HFFc6 (cell line): ENCODE measurements around the gene DNAH2. TPM values are rescaled to one million over a fixed set of nuclear protein-coding genes. Genes with fewer than 3 reads are reported as not detected.

Source experiments
- DNase-seq: peaks from one replicate; pipeline ENCODE4 v3.0.0-alpha.2; 2018
- H3K27ac Mint-ChIP-seq: 2 replicates; pipeline ENCODE4 v1.8.0; 2020; ENCODE audit warnings: mild to moderate bottlenecking, mixed read lengths
- H3K27me3 Mint-ChIP-seq: 2 replicates; pipeline ENCODE4 v1.8.0; 2021; ENCODE audit warnings: mild to moderate bottlenecking, moderate library complexity, mixed read lengths; ENCODE audit not compliant: insufficient read depth
- H3K36me3 Mint-ChIP-seq: 2 replicates; pipeline ENCODE4 v1.8.0; 2021; ENCODE audit warnings: low read depth, mixed read lengths
- H3K4me1 Mint-ChIP-seq: 2 replicates; pipeline ENCODE4 v1.8.0; 2020; ENCODE audit warnings: low read depth, mixed read lengths
- H3K4me3 Mint-ChIP-seq: 2 replicates; pipeline ENCODE4 v1.8.0; 2020; ENCODE audit warnings: mild to moderate bottlenecking, moderate library complexity, mixed read lengths
- H3K9me3 Mint-ChIP-seq: 2 replicates; pipeline ENCODE4 v1.8.0; 2020; ENCODE audit warnings: mild to moderate bottlenecking, mixed read lengths
- total RNA-seq, 6 experiments: library from RNA; stranded (reverse); fragmentation: NEBNext Ultra II Directional; extraction: Animal tissue kit (Norgen Biotek cat#: 25700); gene quantifications; 2 replicates in 1 of 6; 3 replicates in 5 of 6; pipeline ENCODE4 v1.2.3, GENCODE V29; 2021
- TF ChIP-seq, protein P1 (sequence below): fragments of 200-600 bp; sonication (generic); IDR thresholded peaks from 2 replicates; pipeline ENCODE4 v1.5.0; 2021; ENCODE audit warnings: antibody characterized with exemption, mild to moderate bottlenecking

Gene DNAH2
- total RNA-seq, 6 experiments from 2014 or later: not detected

DNA sequence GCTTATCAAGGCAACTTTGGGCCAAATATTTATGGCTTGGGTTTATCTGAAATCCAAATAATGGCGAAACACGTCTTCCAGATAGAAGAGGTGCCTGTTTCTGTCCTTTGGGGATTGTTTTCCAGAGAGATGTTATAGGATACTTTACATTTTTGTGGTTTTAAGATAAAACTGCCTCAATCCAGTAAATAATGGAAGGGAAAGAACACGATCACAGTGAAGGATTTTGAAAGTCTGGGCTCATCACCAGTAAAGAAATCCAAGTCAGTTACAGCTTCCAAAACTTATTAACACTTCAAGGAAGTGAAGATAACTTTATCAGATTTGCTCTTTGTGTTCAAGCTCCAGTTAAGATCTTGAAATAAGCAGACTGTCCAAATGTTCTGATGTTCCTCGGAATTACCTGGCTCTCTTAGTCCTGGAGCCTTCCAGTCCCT lies 30.1 kb downstream of the DNAH2 start:
- DNase-seq: peak; percentile 27
- Mint-ChIP-seq H3K27ac (peak overlapping the region; percentile 85), H3K27me3 (no peaks in the 10 kb centered on the region; the same call in none of the 2 replicates), H3K4me1 (peaks cover 72% of the 10 kb centered on the region), H3K9me3 (peaks cover 10% of the 10 kb centered on the region), H3K36me3 (peaks cover 6% of the 10 kb centered on the region), H3K4me3 (peak overlapping the region; percentile 73)
- TF ChIP-seq, protein P1, sequence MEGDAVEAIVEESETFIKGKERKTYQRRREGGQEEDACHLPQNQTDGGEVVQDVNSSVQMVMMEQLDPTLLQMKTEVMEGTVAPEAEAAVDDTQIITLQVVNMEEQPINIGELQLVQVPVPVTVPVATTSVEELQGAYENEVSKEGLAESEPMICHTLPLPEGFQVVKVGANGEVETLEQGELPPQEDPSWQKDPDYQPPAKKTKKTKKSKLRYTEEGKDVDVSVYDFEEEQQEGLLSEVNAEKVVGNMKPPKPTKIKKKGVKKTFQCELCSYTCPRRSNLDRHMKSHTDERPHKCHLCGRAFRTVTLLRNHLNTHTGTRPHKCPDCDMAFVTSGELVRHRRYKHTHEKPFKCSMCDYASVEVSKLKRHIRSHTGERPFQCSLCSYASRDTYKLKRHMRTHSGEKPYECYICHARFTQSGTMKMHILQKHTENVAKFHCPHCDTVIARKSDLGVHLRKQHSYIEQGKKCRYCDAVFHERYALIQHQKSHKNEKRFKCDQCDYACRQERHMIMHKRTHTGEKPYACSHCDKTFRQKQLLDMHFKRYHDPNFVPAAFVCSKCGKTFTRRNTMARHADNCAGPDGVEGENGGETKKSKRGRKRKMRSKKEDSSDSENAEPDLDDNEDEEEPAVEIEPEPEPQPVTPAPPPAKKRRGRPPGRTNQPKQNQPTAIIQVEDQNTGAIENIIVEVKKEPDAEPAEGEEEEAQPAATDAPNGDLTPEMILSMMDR: no peak

DNA sequence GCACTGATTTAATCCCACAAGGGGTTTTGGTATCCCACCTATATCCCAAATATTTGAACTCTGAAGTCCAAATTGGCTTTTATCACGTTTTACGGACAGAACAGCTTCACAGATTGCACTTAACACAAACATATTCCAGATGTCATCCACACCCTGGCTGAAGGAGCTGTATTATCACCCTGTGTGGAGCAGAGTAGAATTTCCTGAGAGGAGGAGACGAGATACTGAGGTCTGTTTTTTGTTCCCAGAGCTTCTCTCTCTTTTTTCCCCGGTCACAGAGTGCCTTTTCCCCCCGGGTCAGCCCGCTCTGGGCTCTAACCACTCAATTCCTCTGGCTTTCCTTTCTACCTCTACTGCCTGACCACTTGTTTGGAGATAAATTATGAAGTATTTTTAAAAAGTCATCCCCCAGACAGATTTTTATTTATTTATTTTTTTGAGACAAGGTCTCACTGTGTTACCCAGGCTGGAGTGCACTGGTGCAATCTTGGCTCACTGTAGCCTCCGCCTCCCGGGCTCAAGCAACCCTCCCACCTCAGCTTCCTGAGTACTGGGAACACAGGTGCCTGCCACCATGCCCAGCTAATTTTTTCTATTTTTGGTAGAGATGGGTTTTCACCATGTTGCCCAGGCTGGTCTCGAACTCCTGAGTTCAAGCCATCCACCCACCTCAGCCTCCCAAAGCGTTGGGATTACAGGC lies 30.7 kb downstream of the DNAH2 start:
- Mint-ChIP-seq H3K36me3 (peaks cover 6% of the 10 kb centered on the region), H3K27me3 (no peaks in the 10 kb centered on the region; the same call in none of the 2 replicates), H3K9me3 (peaks cover 10% of the 10 kb centered on the region), H3K4me1 (peaks cover 72% of the 10 kb centered on the region), H3K27ac (peak overlapping the region; percentile 85), H3K4me3 (peak overlapping the region; percentile 73)
- DNase-seq: no peak
- TF ChIP-seq, protein P1: no peak

DNA sequence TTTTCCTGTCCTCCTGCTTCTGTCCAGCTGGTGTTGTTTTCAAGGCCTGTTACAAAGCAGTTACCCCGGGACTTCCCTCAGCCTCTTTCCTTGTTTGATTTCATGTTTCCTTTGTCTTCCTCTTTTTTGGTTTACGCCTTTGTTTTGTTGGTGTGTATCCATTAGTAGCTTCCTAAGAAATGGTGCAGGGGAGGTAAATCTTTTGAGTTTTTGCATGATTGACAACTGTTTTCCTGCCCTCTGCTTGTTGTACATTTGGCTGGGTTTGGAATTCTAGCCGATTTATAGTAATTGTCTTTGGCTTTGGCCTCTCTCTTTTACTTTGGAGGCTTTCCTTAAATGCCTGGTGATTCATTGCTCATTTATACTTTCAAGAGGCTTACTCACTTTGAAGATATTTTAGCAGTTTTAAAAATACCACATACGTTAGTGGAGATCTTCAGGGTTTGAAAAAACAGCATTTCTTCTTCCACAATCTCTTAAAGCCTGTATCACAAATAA lies 32.8 kb downstream of the DNAH2 start:
- Mint-ChIP-seq H3K9me3 (peaks cover 10% of the 10 kb centered on the region), H3K4me3 (peak overlapping the region; percentile 65)
- peak; percentile 83 for DNase-seq

DNA sequence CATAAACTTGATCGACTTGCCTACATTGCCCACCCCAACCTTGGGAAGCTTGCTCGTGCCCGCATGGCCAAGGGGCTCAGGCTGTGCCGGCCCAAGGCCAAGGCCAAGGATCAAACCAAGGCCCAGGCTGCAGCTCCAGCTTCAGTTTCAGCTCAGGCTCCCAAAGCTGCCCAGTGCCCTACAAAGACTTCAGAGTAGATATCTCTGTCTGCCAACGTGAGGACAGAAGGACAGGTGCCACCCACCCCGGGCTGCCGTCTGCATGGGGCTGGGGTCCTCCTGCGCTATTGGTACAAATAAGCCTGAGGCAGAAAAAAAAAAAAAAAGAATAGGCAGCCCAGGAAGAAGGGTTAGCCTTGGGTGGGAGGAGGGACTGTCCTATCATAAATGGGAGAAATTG lies 37.1 kb downstream of the DNAH2 start:
- H3K36me3 Mint-ChIP-seq: peaks cover 6% of the 10 kb centered on the region
- peaks cover 32% of the 10 kb centered on the region for H3K4me1 Mint-ChIP-seq
- TF ChIP-seq, protein P1: no peak
- H3K27ac Mint-ChIP-seq: no peak overlapping the region
- no peaks in the 10 kb centered on the region; the same call in 1 of the 2 replicates for H3K27me3 Mint-ChIP-seq
- no peak overlapping the region for H3K4me3 Mint-ChIP-seq
- H3K9me3 Mint-ChIP-seq: peaks cover 6% of the 10 kb centered on the region
- DNase-seq: no peak

More for the DNA sequence above, 32.8 kb downstream of the DNAH2 start:
- Mint-ChIP-seq H3K36me3 (peaks cover 6% of the 10 kb centered on the region), H3K27me3 (no peaks in the 10 kb centered on the region; the same call in none of the 2 replicates), H3K27ac (peak overlapping the region; percentile 83), H3K4me1 (peaks cover 66% of the 10 kb centered on the region)
- TF ChIP-seq, protein P1: no peak

DNA sequence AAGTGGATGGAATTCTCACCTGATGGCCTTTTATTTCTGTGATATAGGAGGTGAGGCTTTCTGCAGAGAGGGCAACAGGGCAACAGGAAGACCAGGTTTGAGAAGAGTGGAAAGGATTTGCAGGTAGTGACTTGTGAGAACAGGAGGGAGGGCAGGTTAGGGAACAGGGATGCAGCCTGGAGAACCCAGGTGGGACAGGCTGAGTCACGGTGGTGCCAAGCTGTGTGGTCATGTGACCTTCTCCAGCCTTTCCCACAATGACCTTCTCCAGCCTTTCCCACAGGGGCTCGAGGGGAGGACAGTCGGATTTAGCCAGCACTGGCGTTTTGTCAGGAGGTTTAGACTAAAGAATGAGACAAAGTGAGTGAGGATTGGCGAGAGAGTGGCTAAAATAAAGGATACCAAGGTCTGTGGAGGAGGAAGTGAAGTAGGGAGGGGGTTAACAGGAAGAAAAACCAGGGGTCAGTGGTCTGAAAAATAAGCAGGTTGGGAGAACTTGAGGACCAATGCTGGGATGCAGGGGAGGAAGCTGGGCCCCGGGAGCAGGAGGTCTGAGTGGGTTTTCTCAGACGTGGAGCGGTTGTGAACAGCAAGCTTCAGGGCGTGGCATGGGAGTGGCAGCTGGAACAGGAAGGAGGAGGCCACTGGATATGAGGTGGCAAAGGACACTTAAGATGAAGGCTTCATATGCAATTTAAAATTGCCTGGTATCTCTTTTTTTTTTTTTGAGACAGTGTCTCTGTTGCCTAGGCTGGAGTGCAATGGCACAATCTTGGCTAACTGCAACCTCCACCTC lies 37.7 kb downstream of the DNAH2 start:
- TF ChIP-seq, protein P1: no peak
- Mint-ChIP-seq H3K27ac (no peak overlapping the region), H3K9me3 (peaks cover 2% of the 10 kb centered on the region), H3K36me3 (peaks cover 3% of the 10 kb centered on the region), H3K27me3 (no peaks in the 10 kb centered on the region; the same call in 1 of the 2 replicates), H3K4me3 (no peak overlapping the region), H3K4me1 (peaks cover 27% of the 10 kb centered on the region)
- DNase-seq: no peak
